Measurements from ENCODE around the gene RC3H1. TPM values are rescaled to one million over a fixed set of nuclear protein-coding genes. Genes with fewer than 3 reads are reported as not detected.

RC3H1 gene
- total RNA-seq, 2 experiments from 2014 or later = 38.0 to 40.4 TPM

GRCh38 chr1:173960625-173961024 lies 61.5 kb downstream of the RC3H1 start:
- DNase-seq = no peak
- H3K4me3 Mint-ChIP-seq = no peak overlapping the region
- no peaks in the 10 kb centered on the region for H3K4me1 Mint-ChIP-seq (ENCODE audit: low read depth)
- intact Hi-C loops (cut with DNase I, micrococcal nuclease) = no loop called here
- Histone ChIP-seq H3K27me3 (ENCODE audit: control insufficient read depth in 1 of 2, insufficient read depth in 2 of 2, low read length in 2 of 2) (no peaks in the 10 kb centered on the region), H3K9me3 (ENCODE audit: control insufficient read depth in 1 of 2, insufficient read depth in 1 of 2, low read length in 2 of 2) (no peaks in the 10 kb centered on the region), H3K4me1 (ENCODE audit: insufficient read depth, low read length) (no peaks in the 10 kb centered on the region), H3K36me3 (ENCODE audit: insufficient read depth, low read length) (peaks cover 68% of the 10 kb centered on the region), H3K27ac (ENCODE audit: low read depth in 1 of 2, low read length in 2 of 2) (no peak overlapping the region), H3K4me3 (ENCODE audit: low read length) (no peak overlapping the region)
- H3K36me3 Mint-ChIP-seq (ENCODE audit: low read depth) = peaks cover 90% of the 10 kb centered on the region
- CTCF ChIA-PET = no interaction called here
- H3K27me3 Mint-ChIP-seq = no peaks in the 10 kb centered on the region
- no peak for ATAC-seq (ENCODE audit: poor library complexity)
- no peaks in the 10 kb centered on the region for H3K9me3 Mint-ChIP-seq
- POLR2A ChIA-PET = no interaction called here
- TF ChIP-seq CTCF (IDR thresholded peaks at IDR 0.05) = no peak
- H3K27ac Mint-ChIP-seq = no peak overlapping the region

- no peaks in the 10 kb centered on the region for H3K27me3 Mint-ChIP-seq
- peaks cover 86% of the 10 kb centered on the region for H3K36me3 Mint-ChIP-seq (ENCODE audit: low read depth)
- Histone ChIP-seq H3K4me1 (ENCODE audit: insufficient read depth, low read length) (no peaks in the 10 kb centered on the region), H3K27ac (ENCODE audit: low read depth in 1 of 2, low read length in 2 of 2) (no peak overlapping the region), H3K27me3 (ENCODE audit: control insufficient read depth in 1 of 2, insufficient read depth in 2 of 2, low read length in 2 of 2) (no peaks in the 10 kb centered on the region), H3K9me3 (ENCODE audit: control insufficient read depth in 1 of 2, insufficient read depth in 1 of 2, low read length in 2 of 2) (no peaks in the 10 kb centered on the region), H3K4me3 (ENCODE audit: low read length) (no peak overlapping the region), H3K36me3 (ENCODE audit: insufficient read depth, low read length) (peaks cover 53% of the 10 kb centered on the region)
- no peak for ATAC-seq (ENCODE audit: poor library complexity)
- POLR2A ChIA-PET = no interaction called here
- no peak for DNase-seq
- no peaks in the 10 kb centered on the region for H3K9me3 Mint-ChIP-seq
- intact Hi-C loops (cut with DNase I, micrococcal nuclease) = loop anchor here in 1 of 2 experiments (5.0 kb wide), 1 partner anchor 1207 kb away; no protein-coding TSS in a partner anchor
- no peak overlapping the region for H3K4me3 Mint-ChIP-seq
- CTCF ChIA-PET = no interaction called here
- H3K27ac Mint-ChIP-seq = no peak overlapping the region
- no peak for TF ChIP-seq CTCF (IDR thresholded peaks at IDR 0.05)
- H3K4me1 Mint-ChIP-seq (ENCODE audit: low read depth) = peaks cover 16% of the 10 kb centered on the region
Measured at GRCh38 chr1:173954179-173954578, 68.0 kb downstream of the RC3H1 start.

- H3K36me3 ChIP-seq (ENCODE audit: insufficient read depth, low read length) = peaks cover 82% of the 10 kb centered on the region
- H3K4me1 ChIP-seq (ENCODE audit: insufficient read depth, low read length) = no peaks in the 10 kb centered on the region
- no peak for ATAC-seq (ENCODE audit: poor library complexity)
- H3K27me3 ChIP-seq (ENCODE audit: control insufficient read depth in 1 of 2, insufficient read depth in 2 of 2, low read length in 2 of 2) = no peaks in the 10 kb centered on the region
- Mint-ChIP-seq H3K4me3 (no peak overlapping the region), H3K9me3 (no peaks in the 10 kb centered on the region), H3K4me1 (ENCODE audit: low read depth) (peaks cover 10% of the 10 kb centered on the region), H3K27ac (no peak overlapping the region), H3K27me3 (no peaks in the 10 kb centered on the region), H3K36me3 (ENCODE audit: low read depth) (peaks cover 86% of the 10 kb centered on the region)
- ChIA-PET CTCF (no interaction called here), POLR2A (no interaction called here)
- H3K27ac ChIP-seq (ENCODE audit: low read depth in 1 of 2, low read length in 2 of 2) = no peak overlapping the region
- no peak overlapping the region for H3K4me3 ChIP-seq (ENCODE audit: low read length)
- TF ChIP-seq CTCF (IDR thresholded peaks at IDR 0.05) = no peak
- intact Hi-C loops (cut with DNase I, micrococcal nuclease) = loop anchor here in 1 of 2 experiments (10.0 kb wide), 1 partner anchor 524 kb away; no protein-coding TSS in a partner anchor
- no peak for DNase-seq
- H3K9me3 ChIP-seq (ENCODE audit: control insufficient read depth in 1 of 2, insufficient read depth in 1 of 2, low read length in 2 of 2) = no peaks in the 10 kb centered on the region
Measured at GRCh38 chr1:173948594-173948993, 73.6 kb downstream of the RC3H1 start.
